GM18507 (cell line): ENCODE results near the gene PALM2AKAP2.
"Not testable (repeated sequence)": the region's sequence is repeated elsewhere in the genome, so short reads cannot be mapped to it uniquely, and the experiment has no call there.

ENCODE experiments used
- DNase-seq: peaks from one replicate; pipeline ENCODE4 v3.0.0; 2011; ENCODE audit warnings: low read depth; ENCODE audit not compliant: insufficient read length; ENCODE audit errors: extremely low spot score
- FAIRE-seq: peaks from 2 replicates; lab custom pipeline; 2011; peaks lifted over from hg19 to GRCh38; lab: Jason Lieb, UNC

PALM2AKAP2 gene

GRCh38 chr9:109797509-109797908, 17.5 kb downstream of the PALM2AKAP2 start:
- DNase-seq (no peak), FAIRE-seq (no peak)

- DNase-seq (no peak), FAIRE-seq (no peak)
Observed at GRCh38 chr9:109799141-109799540, 19.1 kb downstream of the PALM2AKAP2 start.

- DNase-seq (no peak), FAIRE-seq (no peak)
Observed at GRCh38 chr9:109799792-109800191, 19.8 kb downstream of the PALM2AKAP2 start.

GRCh38 chr9:109801484-109801883, 21.5 kb downstream of the PALM2AKAP2 start:
- DNase-seq (no peak), FAIRE-seq (no peak)

- FAIRE-seq = no peak
- DNase-seq = no peak
Observed at GRCh38 chr9:109802491-109802890, 22.5 kb downstream of the PALM2AKAP2 start.

GRCh38 chr9:109805050-109805449, 25.1 kb downstream of the PALM2AKAP2 start:
- DNase-seq = no peak
- no peak for FAIRE-seq

GRCh38 chr9:109806506-109807115, 26.6 kb downstream of the PALM2AKAP2 start:
- DNase-seq (no peak), FAIRE-seq (no peak)

GRCh38 chr9:109811876-109812275, 31.9 kb downstream of the PALM2AKAP2 start:
- DNase-seq = no peak
- no peak for FAIRE-seq

GRCh38 chr9:109812331-109812730, 32.3 kb downstream of the PALM2AKAP2 start:
- FAIRE-seq (no peak), DNase-seq (no peak)

- no peak for FAIRE-seq
- DNase-seq = no peak
Observed at GRCh38 chr9:109812818-109813281, 32.9 kb downstream of the PALM2AKAP2 start.

- no peak for DNase-seq
- FAIRE-seq = no peak
Observed at GRCh38 chr9:109813303-109813702, 33.3 kb downstream of the PALM2AKAP2 start.

- DNase-seq (no peak), FAIRE-seq (no peak)
Observed at GRCh38 chr9:109813829-109814228, 33.8 kb downstream of the PALM2AKAP2 start.

- no peak for DNase-seq
- no peak for FAIRE-seq
Observed at GRCh38 chr9:109815366-109815947, 35.5 kb downstream of the PALM2AKAP2 start.

- FAIRE-seq = no peak
- DNase-seq = no peak
Observed at GRCh38 chr9:109816490-109816889, 36.5 kb downstream of the PALM2AKAP2 start.

- FAIRE-seq (no peak), DNase-seq (no peak)
Observed at GRCh38 chr9:109817146-109817845, 37.3 kb downstream of the PALM2AKAP2 start.

GRCh38 chr9:109817846-109818472, 38.0 kb downstream of the PALM2AKAP2 start:
- DNase-seq = peak; percentile 36

GRCh38 chr9:109821711-109822110, 41.7 kb downstream of the PALM2AKAP2 start:
- FAIRE-seq (no peak), DNase-seq (no peak)

More at GRCh38 chr9:109817846-109818472, 38.0 kb downstream of the PALM2AKAP2 start:
- peak; percentile 80 for FAIRE-seq

- not testable (repeated sequence) for DNase-seq, FAIRE-seq
Observed at GRCh38 chr9:109825383-109825782, 45.4 kb downstream of the PALM2AKAP2 start.

- FAIRE-seq (no peak), DNase-seq (no peak)
Observed at GRCh38 chr9:109826559-109826958, 46.6 kb downstream of the PALM2AKAP2 start.

- FAIRE-seq (no peak), DNase-seq (no peak)
Observed at GRCh38 chr9:109828254-109828653, 48.3 kb downstream of the PALM2AKAP2 start.
